SH-SY5Y (cell line): ENCODE data around the gene PIP4K2A.

Source experiments
- GATA2 ChIP-seq: IDR thresholded peaks from 2 replicates; pipeline ENCODE4 v1.6.1; 2011; ENCODE audit warnings: mild to moderate bottlenecking, low read depth, low read length
- GATA3 ChIP-seq: IDR thresholded peaks from 2 replicates; pipeline ENCODE4 v1.6.1; 2011; ENCODE audit warnings: low read depth, mild to moderate bottlenecking, low read length, moderate library complexity

GRCh38 chr10:22740180-22740579 lies 25.8 kb upstream of the PIP4K2A start:
- TF ChIP-seq GATA3 (no peak), GATA2 (no peak)
